Lung (tissue), 12 donors: Measurements from ENCODE around the gene LARP4B. TPM values are rescaled to one million over a fixed set of nuclear protein-coding genes. Genes with fewer than 3 reads are reported as not detected.

Source experiments
- ATAC-seq: fragments of 200-7000 bp; cut with Tn5 transposase; one replicate; pipeline ENCODE4 v1.9.1; 2020; ENCODE audit warnings: moderate number of reproducible peaks; ENCODE audit not compliant: insufficient read depth, low FRiP score
- DNase-seq, 3 donors: peaks; one replicate each; pipeline ENCODE4 v3.0.0-alpha.2; 2013 to 2017
- H3K27ac ChIP-seq, 2 donors: one replicate each; pipeline ENCODE4 v1.5.1; 2013; ENCODE audit warnings: mild to moderate bottlenecking in 2 of 2, moderate library complexity in 2 of 2, control low read depth in 1 of 2, inconsistent platforms in 1 of 2, low read depth in 1 of 2, low read length in 1 of 2
- H3K27me3 ChIP-seq, 3 donors: one replicate each; pipeline ENCODE4 v1.5.1; 2013; ENCODE audit warnings: low read length in 2 of 3; ENCODE audit not compliant: control insufficient read depth in 3 of 3, insufficient read depth in 3 of 3
- H3K36me3 ChIP-seq, 4 donors: one replicate each; pipeline ENCODE4 v1.5.1; 2013; ENCODE audit warnings: low read length in 4 of 4, mild to moderate bottlenecking in 1 of 4, moderate library complexity in 1 of 4; ENCODE audit not compliant: control insufficient read depth in 4 of 4, insufficient read depth in 4 of 4
- H3K4me1 ChIP-seq, 5 donors: one replicate each; pipeline ENCODE4 v1.5.1; 2013; ENCODE audit warnings: low read length in 5 of 5, mild to moderate bottlenecking in 2 of 5, moderate library complexity in 1 of 5; ENCODE audit not compliant: control insufficient read depth in 5 of 5, insufficient read depth in 5 of 5
- H3K4me3 ChIP-seq: one replicate; pipeline ENCODE4 v1.5.1; 2013; ENCODE audit warnings: mild to moderate bottlenecking, control low read depth, moderate library complexity
- H3K9ac ChIP-seq, 2 donors: one replicate each; pipeline ENCODE4 v1.5.1; 2013; ENCODE audit warnings: low read length in 2 of 2, control low read depth in 1 of 2; ENCODE audit not compliant: insufficient read depth in 1 of 2
- H3K9me3 ChIP-seq, 4 donors: one replicate each; pipeline ENCODE4 v1.5.1; 2013; ENCODE audit warnings: low read length in 3 of 4, mild to moderate bottlenecking in 1 of 4, moderate library complexity in 1 of 4; ENCODE audit not compliant: control insufficient read depth in 4 of 4, insufficient read depth in 3 of 4
- WGBS, 2 donors: extraction: QIAGEN DNeasy Blood & Tissue Kit; methylation state at CpG; one replicate each; pipeline ENCODE4 v1.1.7; 2013; 5-methylcytosine and 5-hydroxymethylcytosine counted together
- polyA plus RNA-seq, 2 donors: library from polyadenylated mRNA; stranded (reverse); fragments of 200-250 nt; gene quantifications; one replicate each; pipeline ENCODE4 v1.2.1, GENCODE V29; 2013
- total RNA-seq, 2 donors: library from RNA; depleted of rRNA in 1 of 2; stranded (reverse); fragments of >200 nt in 1 of 2; gene quantifications; one replicate each; pipeline ENCODE4 v1.2.1, GENCODE V29; 2014 to 2021
- TF ChIP-seq, protein P1 (sequence below): IDR thresholded peaks from 2 replicates; pipeline ENCODE4 v1.5.1; 2012; ENCODE audit warnings: mild to moderate bottlenecking; ENCODE audit errors: control extremely low read depth, extremely low read depth
- donor health status: control.
- donor health status: control.
- donor health status: Bipolar disorder and iron deficiency.
- donor health status: healthy.
- donor health status: DM: yes; HTN: yes; CAD: no.

The LARP4B gene
- total and polyA plus RNA-seq, 4 donors, result 24.7 to 133 (median 66.9) TPM

DNA sequence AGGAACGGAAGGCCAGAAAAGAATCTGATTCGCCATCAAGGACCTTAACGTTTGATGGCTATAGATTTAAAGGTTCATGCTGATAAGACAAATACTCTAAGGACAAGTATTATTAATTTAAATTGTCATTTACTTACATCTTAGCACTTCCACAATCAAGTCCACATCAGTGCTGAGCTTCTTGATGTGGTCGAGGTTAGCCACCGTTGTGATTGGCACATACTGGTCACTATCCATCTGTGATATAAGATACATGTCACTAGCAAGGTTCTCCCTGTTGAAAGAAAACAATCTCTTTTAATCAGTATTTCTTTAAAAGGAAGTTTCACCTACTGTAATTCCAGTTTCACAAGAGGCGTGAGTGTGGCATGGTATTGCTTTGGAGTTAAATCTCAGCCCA, 88.7 kb downstream of the LARP4B start:
- TF ChIP-seq, protein P1, sequence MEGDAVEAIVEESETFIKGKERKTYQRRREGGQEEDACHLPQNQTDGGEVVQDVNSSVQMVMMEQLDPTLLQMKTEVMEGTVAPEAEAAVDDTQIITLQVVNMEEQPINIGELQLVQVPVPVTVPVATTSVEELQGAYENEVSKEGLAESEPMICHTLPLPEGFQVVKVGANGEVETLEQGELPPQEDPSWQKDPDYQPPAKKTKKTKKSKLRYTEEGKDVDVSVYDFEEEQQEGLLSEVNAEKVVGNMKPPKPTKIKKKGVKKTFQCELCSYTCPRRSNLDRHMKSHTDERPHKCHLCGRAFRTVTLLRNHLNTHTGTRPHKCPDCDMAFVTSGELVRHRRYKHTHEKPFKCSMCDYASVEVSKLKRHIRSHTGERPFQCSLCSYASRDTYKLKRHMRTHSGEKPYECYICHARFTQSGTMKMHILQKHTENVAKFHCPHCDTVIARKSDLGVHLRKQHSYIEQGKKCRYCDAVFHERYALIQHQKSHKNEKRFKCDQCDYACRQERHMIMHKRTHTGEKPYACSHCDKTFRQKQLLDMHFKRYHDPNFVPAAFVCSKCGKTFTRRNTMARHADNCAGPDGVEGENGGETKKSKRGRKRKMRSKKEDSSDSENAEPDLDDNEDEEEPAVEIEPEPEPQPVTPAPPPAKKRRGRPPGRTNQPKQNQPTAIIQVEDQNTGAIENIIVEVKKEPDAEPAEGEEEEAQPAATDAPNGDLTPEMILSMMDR, result no peak
- Histone ChIP-seq H3K27ac (no peak overlapping the region), H3K4me1 (peaks cover 0 to 2% (median 0%) of the 10 kb centered on the region in 5 donors), H3K4me3 (no peak overlapping the region), H3K36me3 (peaks cover 15 to 36% (median 28%) of the 10 kb centered on the region in 4 donors), H3K9me3 (no peaks in the 10 kb centered on the region), H3K27me3 (no peaks in the 10 kb centered on the region), H3K9ac (no peak overlapping the region)
- 74 to 87% methylated on average over 6 of the region's 6 CpGs for WGBS, 2 donors
- DNase-seq (no peak), ATAC-seq (no peak)

DNA sequence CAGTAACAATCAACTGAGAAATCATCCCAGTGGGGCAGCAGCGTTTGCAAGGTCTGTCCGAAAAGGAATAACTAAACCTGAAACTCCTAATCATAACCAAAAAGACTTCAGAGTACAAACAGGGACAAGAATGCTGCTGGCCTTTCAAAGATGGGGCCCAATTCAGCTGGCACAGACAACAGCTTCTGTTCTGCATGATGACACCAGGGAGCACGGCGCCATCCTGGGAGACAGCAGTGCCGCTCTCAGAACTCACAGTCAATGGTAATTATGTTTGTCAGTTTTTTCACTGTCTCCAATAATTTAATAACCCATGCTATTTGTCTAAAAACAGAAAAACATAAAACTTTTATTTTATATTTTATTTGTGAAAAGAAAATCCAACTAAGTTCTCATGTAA, 90.0 kb downstream of the LARP4B start:
- no peak for ATAC-seq
- no peak for DNase-seq
- no peaks in the 10 kb centered on the region for H3K9me3 ChIP-seq
- H3K9ac ChIP-seq, result no peak overlapping the region
- peaks cover 15 to 31% (median 24%) of the 10 kb centered on the region in 4 donors for H3K36me3 ChIP-seq
- no peak overlapping the region for H3K4me3 ChIP-seq
- no peak overlapping the region for H3K27ac ChIP-seq
- 98% methylated on average over 5 of the region's 5 CpGs for WGBS, 2 donors
- H3K4me1 ChIP-seq, result peaks cover 0 to 5% (median 1%) of the 10 kb centered on the region in 5 donors
- TF ChIP-seq, protein P1, result no peak
- no peaks in the 10 kb centered on the region for H3K27me3 ChIP-seq

- H3K4me1 ChIP-seq, result peaks cover 0 to 6% (median 1%) of the 10 kb centered on the region in 5 donors
- no peak overlapping the region for H3K4me3 ChIP-seq
- H3K9ac ChIP-seq, result no peak overlapping the region
- no peaks in the 10 kb centered on the region for H3K27me3 ChIP-seq
- H3K27ac ChIP-seq, result no peak overlapping the region
- 69 to 80% methylated on average over 9 of the region's 9 CpGs for WGBS, 2 donors
- DNase-seq, result no peak
- peaks cover 19 to 37% (median 29%) of the 10 kb centered on the region in 4 donors for H3K36me3 ChIP-seq
- no peak for ATAC-seq
- TF ChIP-seq, protein P1, result no peak
- no peaks in the 10 kb centered on the region for H3K9me3 ChIP-seq
These were observed 91.8 kb downstream of the LARP4B start for GRCh38 chr10:839550-840205.
